HepG2 (cell line): Measurements from ENCODE around the gene MAIP1. TPM values are rescaled to one million over a fixed set of nuclear protein-coding genes. Genes with fewer than 3 reads are reported as not detected.

Experiments used
- ADNP ChIP-seq: sonication (generic); formaldehyde crosslinking; IDR thresholded peaks from 2 replicates; pipeline ENCODE4 v1.4.0; 2020; ENCODE audit warnings: missing genetic modification reagents
- CHD2 ChIP-seq: IDR thresholded peaks from 2 replicates; pipeline ENCODE4 v1.6.1; 2011; ENCODE audit warnings: low read depth, low read length, improper control_type of control experiment
- DBP ChIP-seq: sonication (generic); formaldehyde crosslinking; IDR thresholded peaks from 2 replicates; pipeline ENCODE4 v1.4.0; 2020; ENCODE audit warnings: missing genetic modification reagents; ENCODE audit errors: not compliant biosample characterization
- FOXP1 ChIP-seq, 2 experiments: fragments of 450-650 bp in 1 of 2; IDR thresholded peaks; 2 replicates each; pipeline ENCODE4 v1.6.1; 2017 to 2018; ENCODE audit warnings: antibody characterized with exemption in 1 of 2
- HHEX ChIP-seq: IDR thresholded peaks from 2 replicates; pipeline ENCODE4 v1.6.1; 2016; ENCODE audit warnings: control low read depth
- KAT2B ChIP-seq: fragments of 150-350 bp; IDR thresholded peaks from 2 replicates; pipeline ENCODE4 v1.6.1; 2014; ENCODE audit warnings: low read depth, low read length, borderline replicate concordance
- MATR3 ChIP-seq: sonication (generic); formaldehyde crosslinking; IDR thresholded peaks from 2 replicates; pipeline ENCODE4 v1.4.0; 2020; ENCODE audit warnings: missing genetic modification reagents
- MEF2D ChIP-seq: sonication (generic); formaldehyde crosslinking; IDR thresholded peaks from 2 replicates; pipeline ENCODE4 v1.5.1; 2020; ENCODE audit warnings: mild to moderate bottlenecking, missing genetic modification reagents
- MIER3 ChIP-seq: IDR thresholded peaks from 2 replicates; pipeline ENCODE4 v1.6.1; 2016; ENCODE audit warnings: missing compliant biosample characterization, borderline replicate concordance
- TBX3 ChIP-seq: fragments of 450-650 bp; IDR thresholded peaks from 2 replicates; pipeline ENCODE4 v1.6.1; 2017; ENCODE audit warnings: antibody characterized with exemption, mild to moderate bottlenecking, inconsistent platforms, borderline replicate concordance
- YY1 ChIP-seq: IDR thresholded peaks from 2 replicates; pipeline ENCODE4 v1.6.1; 2011; ENCODE audit warnings: low read length, low read depth, moderate library complexity, mild to moderate bottlenecking; ENCODE audit not compliant: insufficient read depth, insufficient replicate concordance
- ZBTB3 ChIP-seq: sonication (generic); formaldehyde crosslinking; IDR thresholded peaks from 2 replicates; pipeline ENCODE4 v1.4.0; 2020; ENCODE audit warnings: low read depth, mild to moderate bottlenecking, moderate library complexity, missing genetic modification reagents, borderline replicate concordance
- ZNF572 ChIP-seq: sonication (generic); formaldehyde crosslinking; IDR thresholded peaks from 2 replicates; pipeline ENCODE4 v1.5.1; 2020; ENCODE audit warnings: mild to moderate bottlenecking, missing genetic modification reagents
- ZNF746 ChIP-seq: sonication (generic); formaldehyde crosslinking; IDR thresholded peaks from 2 replicates; pipeline ENCODE4 v1.8.0; 2022; ENCODE audit warnings: mild to moderate bottlenecking, missing genetic modification reagents
- polyA plus RNA-seq, 8 experiments: library from polyadenylated mRNA; depleted of rRNA in 3 of 8; stranded (reverse) in 7 of 8; unstranded in 1 of 8; fragments of >200 nt; fragmentation: Illumina TruSeq in 4 of 8; extraction: Trizol in 4 of 8; gene quantifications; 2 replicates each; pipeline versions ENCODE4 v1.2.1 to v1.2.3, GENCODE V29; 2011 to 2016; ENCODE audit warnings: low read depth in 4 of 8, missing spikeins in 1 of 8, mixed read lengths in 1 of 8; ENCODE audit not compliant: insufficient read depth in 1 of 8
- total RNA-seq, 5 experiments: library from RNA; depleted of rRNA; stranded (reverse); fragments of >200 nt; fragmentation: Illumina TruSeq; extraction: Trizol; gene quantifications; 2 replicates each; pipeline ENCODE4 v1.2.3, GENCODE V29; 2016; ENCODE audit warnings: low read depth in 1 of 5
- TF ChIP-seq, protein P1 (sequence below): sonication (generic); formaldehyde crosslinking; IDR thresholded peaks from 2 replicates; pipeline ENCODE4; 2020; ENCODE audit warnings: missing genetic modification reagents, mild to moderate bottlenecking, borderline replicate concordance
- TF ChIP-seq, protein P2 (sequence below): IDR thresholded peaks from 2 replicates; pipeline ENCODE4 v1.6.1; 2016; ENCODE audit warnings: control low read depth
- TF ChIP-seq, protein P3 (sequence below): sonication (generic); formaldehyde crosslinking; IDR thresholded peaks from 2 replicates; pipeline ENCODE4 v1.4.0; 2020; ENCODE audit warnings: missing genetic modification reagents, borderline replicate concordance
- TF ChIP-seq, protein P4 (sequence below): sonication (generic); formaldehyde crosslinking; conservative IDR thresholded peaks from 2 replicates; pipeline ENCODE4 v1.4.0; 2020; ENCODE audit warnings: missing genetic modification reagents
- TF ChIP-seq, protein P5 (sequence below): sonication (generic); formaldehyde crosslinking; IDR thresholded peaks from 2 replicates; pipeline ENCODE4 v1.4.0; 2020; ENCODE audit warnings: missing genetic modification reagents

Gene MAIP1
- total and polyA plus RNA-seq, 2 of the 13 experiments (the other 11 are each of a cell fraction or from before 2014, with no cell fraction given): 22.3 to 72.9 TPM

DNA sequence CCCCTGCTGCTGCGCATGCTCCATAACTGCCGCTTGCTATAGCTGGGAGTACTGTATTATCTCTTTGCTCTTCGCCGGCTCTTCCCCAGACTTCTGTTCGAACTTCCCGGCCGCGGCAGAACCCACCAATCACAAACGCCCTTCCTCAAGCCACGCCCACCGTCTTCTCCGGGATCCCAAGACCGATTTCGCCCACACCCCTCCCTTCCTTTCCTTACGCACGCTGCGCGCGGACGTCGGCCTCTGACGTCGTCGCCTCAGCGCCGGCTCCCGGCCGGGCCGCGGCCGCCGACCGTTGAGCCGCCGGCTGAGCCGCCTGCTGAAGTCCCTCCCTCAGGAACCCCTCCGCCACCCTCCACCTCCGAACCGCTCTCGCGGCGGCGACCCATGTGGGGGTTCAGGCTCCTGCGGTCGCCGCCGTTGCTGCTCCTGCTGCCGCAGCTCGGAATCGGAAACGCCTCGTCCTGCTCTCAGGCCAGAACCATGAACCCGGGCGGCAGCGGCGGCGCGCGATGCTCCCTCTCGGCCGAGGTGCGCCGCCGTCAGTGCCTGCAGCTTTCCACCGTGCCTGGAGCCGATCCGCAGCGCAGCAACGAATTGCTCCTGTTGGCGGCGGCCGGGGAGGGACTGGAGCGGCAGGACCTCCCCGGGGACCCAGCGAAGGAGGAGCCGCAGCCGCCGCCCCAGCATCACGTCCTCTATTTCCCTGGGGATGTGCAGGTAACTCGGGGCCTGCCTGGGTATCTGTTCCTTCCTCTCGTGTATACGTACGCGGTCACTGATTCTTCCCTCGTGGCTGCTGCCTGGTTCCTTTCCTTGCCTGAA is 44.1 kb upstream of the MAIP1 start, which contains the start of gene C2orf69 (continued):
- TF ChIP-seq, protein P1, sequence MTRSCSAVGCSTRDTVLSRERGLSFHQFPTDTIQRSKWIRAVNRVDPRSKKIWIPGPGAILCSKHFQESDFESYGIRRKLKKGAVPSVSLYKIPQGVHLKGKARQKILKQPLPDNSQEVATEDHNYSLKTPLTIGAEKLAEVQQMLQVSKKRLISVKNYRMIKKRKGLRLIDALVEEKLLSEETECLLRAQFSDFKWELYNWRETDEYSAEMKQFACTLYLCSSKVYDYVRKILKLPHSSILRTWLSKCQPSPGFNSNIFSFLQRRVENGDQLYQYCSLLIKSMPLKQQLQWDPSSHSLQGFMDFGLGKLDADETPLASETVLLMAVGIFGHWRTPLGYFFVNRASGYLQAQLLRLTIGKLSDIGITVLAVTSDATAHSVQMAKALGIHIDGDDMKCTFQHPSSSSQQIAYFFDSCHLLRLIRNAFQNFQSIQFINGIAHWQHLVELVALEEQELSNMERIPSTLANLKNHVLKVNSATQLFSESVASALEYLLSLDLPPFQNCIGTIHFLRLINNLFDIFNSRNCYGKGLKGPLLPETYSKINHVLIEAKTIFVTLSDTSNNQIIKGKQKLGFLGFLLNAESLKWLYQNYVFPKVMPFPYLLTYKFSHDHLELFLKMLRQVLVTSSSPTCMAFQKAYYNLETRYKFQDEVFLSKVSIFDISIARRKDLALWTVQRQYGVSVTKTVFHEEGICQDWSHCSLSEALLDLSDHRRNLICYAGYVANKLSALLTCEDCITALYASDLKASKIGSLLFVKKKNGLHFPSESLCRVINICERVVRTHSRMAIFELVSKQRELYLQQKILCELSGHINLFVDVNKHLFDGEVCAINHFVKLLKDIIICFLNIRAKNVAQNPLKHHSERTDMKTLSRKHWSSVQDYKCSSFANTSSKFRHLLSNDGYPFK: peak; percentile 74
- TF ChIP-seq KAT2B (no peak), ZNF746 (CRISPR knock-in tag) (no peak), ADNP (CRISPR knock-in tag) (no peak), YY1 (peak; percentile 37), DBP (CRISPR knock-in tag) (peak; percentile 29), HHEX (CRISPR knock-in tag) (no peak), MEF2D (peak; percentile 71), MIER3 (no peak; the same call in 1 of the 2 replicates), CHD2 (no peak; the same call in 1 of the 2 replicates), MATR3 (no peak), FOXP1 (IDR thresholded peaks at IDR 0.05) (no peak), FOXP1 (CRISPR knock-in tag; IDR thresholded peaks at IDR 0.05) (no peak), TBX3 (no peak; the same call in 1 of the 2 replicates), ZNF572 (CRISPR knock-in tag) (peak; percentile 74; the same call in 1 of the 2 replicates), ZBTB3 (CRISPR knock-in tag) (0 out of 2 replicates have a peak, but pooled peaks have one; percentile 42)
- TF ChIP-seq, protein P2, sequence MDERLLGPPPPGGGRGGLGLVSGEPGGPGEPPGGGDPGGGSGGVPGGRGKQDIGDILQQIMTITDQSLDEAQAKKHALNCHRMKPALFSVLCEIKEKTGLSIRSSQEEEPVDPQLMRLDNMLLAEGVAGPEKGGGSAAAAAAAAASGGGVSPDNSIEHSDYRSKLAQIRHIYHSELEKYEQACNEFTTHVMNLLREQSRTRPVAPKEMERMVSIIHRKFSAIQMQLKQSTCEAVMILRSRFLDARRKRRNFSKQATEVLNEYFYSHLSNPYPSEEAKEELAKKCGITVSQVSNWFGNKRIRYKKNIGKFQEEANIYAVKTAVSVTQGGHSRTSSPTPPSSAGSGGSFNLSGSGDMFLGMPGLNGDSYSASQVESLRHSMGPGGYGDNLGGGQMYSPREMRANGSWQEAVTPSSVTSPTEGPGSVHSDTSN: no peak
- TF ChIP-seq, protein P3, sequence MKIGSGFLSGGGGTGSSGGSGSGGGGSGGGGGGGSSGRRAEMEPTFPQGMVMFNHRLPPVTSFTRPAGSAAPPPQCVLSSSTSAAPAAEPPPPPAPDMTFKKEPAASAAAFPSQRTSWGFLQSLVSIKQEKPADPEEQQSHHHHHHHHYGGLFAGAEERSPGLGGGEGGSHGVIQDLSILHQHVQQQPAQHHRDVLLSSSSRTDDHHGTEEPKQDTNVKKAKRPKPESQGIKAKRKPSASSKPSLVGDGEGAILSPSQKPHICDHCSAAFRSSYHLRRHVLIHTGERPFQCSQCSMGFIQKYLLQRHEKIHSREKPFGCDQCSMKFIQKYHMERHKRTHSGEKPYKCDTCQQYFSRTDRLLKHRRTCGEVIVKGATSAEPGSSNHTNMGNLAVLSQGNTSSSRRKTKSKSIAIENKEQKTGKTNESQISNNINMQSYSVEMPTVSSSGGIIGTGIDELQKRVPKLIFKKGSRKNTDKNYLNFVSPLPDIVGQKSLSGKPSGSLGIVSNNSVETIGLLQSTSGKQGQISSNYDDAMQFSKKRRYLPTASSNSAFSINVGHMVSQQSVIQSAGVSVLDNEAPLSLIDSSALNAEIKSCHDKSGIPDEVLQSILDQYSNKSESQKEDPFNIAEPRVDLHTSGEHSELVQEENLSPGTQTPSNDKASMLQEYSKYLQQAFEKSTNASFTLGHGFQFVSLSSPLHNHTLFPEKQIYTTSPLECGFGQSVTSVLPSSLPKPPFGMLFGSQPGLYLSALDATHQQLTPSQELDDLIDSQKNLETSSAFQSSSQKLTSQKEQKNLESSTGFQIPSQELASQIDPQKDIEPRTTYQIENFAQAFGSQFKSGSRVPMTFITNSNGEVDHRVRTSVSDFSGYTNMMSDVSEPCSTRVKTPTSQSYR: no peak
- TF ChIP-seq, protein P4, sequence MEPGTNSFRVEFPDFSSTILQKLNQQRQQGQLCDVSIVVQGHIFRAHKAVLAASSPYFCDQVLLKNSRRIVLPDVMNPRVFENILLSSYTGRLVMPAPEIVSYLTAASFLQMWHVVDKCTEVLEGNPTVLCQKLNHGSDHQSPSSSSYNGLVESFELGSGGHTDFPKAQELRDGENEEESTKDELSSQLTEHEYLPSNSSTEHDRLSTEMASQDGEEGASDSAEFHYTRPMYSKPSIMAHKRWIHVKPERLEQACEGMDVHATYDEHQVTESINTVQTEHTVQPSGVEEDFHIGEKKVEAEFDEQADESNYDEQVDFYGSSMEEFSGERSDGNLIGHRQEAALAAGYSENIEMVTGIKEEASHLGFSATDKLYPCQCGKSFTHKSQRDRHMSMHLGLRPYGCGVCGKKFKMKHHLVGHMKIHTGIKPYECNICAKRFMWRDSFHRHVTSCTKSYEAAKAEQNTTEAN (CRISPR knock-in tag): no peak; the same call in 1 of the 2 replicates
- TF ChIP-seq, protein P5, sequence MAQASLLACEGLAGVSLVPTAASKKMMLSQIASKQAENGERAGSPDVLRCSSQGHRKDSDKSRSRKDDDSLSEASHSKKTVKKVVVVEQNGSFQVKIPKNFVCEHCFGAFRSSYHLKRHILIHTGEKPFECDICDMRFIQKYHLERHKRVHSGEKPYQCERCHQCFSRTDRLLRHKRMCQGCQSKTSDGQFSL: 0 out of 2 replicates have a peak, but pooled peaks have one; percentile 55
